Measurements from ENCODE around the gene IGFN1. TPM values are rescaled to one million over a fixed set of nuclear protein-coding genes. Genes with fewer than 3 reads are reported as not detected.

The IGFN1 gene
- total and polyA plus RNA-seq, 2 experiments from 2014 or later = 0.37 to 3.1 TPM

- Histone ChIP-seq H3K27me3 (no peaks in the 10 kb centered on the region), H3K9me3 (ENCODE audit: low read depth) (no peaks in the 10 kb centered on the region), H2AFZ (peak overlapping the region; percentile 38), H3K4me1 (ENCODE audit: insufficient read depth) (peaks cover 21% of the 10 kb centered on the region), H3K4me3 (peak overlapping the region; percentile 16), H4K20me1 (ENCODE audit: insufficient read depth, poor library complexity, severe bottlenecking) (no peaks in the 10 kb centered on the region), H3K79me2 (no peaks in the 10 kb centered on the region), H3K9me2 (replicated peaks; ENCODE audit: insufficient read depth) (no peaks in the 10 kb centered on the region), H3K27ac (peak overlapping the region; percentile 92), H3K4me2 (peak overlapping the region; percentile 80), H3K36me3 (replicated peaks; ENCODE audit: insufficient read depth, low read depth) (no peaks in the 10 kb centered on the region)
- DNase-seq (ENCODE audit: low spot score) = peak; percentile 81
- TF ChIP-seq EZH2phosphoT487 (IDR thresholded peaks at IDR 0.05; ENCODE audit: low read depth, severe bottlenecking, unreplicated experiment) = no peak
- TF ChIP-seq CTCF (IDR thresholded peaks at IDR 0.05; ENCODE audit: poor library complexity) = peak; percentile 51
- WGBS (ENCODE audit: low lambda C conversion rate, missing lambda C conversion rate) = 7% methylated on average over 48 of the region's 48 CpGs
Observed at GRCh38 chr1:201171063-201172036, 19.3 kb upstream of the IGFN1 start.

- H3K27ac ChIP-seq = peak overlapping the region; percentile 92
- H3K79me2 ChIP-seq = no peaks in the 10 kb centered on the region
- no peaks in the 10 kb centered on the region for H3K36me3 ChIP-seq (replicated peaks; ENCODE audit: insufficient read depth, low read depth)
- TF ChIP-seq EZH2phosphoT487 (IDR thresholded peaks at IDR 0.05; ENCODE audit: low read depth, severe bottlenecking, unreplicated experiment) = no peak
- H3K9me3 ChIP-seq (ENCODE audit: low read depth) = no peaks in the 10 kb centered on the region
- peaks cover 21% of the 10 kb centered on the region for H3K4me1 ChIP-seq (ENCODE audit: insufficient read depth)
- WGBS (ENCODE audit: low lambda C conversion rate, missing lambda C conversion rate) = 68% methylated on average over 4 of the region's 4 CpGs
- peak overlapping the region; percentile 80 for H3K4me2 ChIP-seq
- no peaks in the 10 kb centered on the region for H3K9me2 ChIP-seq (replicated peaks; ENCODE audit: insufficient read depth)
- no peaks in the 10 kb centered on the region for H4K20me1 ChIP-seq (ENCODE audit: insufficient read depth, poor library complexity, severe bottlenecking)
- no peak overlapping the region for H2AFZ ChIP-seq
- no peak overlapping the region for H3K4me3 ChIP-seq
- DNase-seq (ENCODE audit: low spot score) = no peak
- no peaks in the 10 kb centered on the region for H3K27me3 ChIP-seq
Observed at GRCh38 chr1:201172326-201172725, 18.3 kb upstream of the IGFN1 start.

GRCh38 chr1:201172999-201173610 lies 17.5 kb upstream of the IGFN1 start:
- Histone ChIP-seq H3K36me3 (replicated peaks; ENCODE audit: insufficient read depth, low read depth) (no peaks in the 10 kb centered on the region), H3K79me2 (no peaks in the 10 kb centered on the region), H3K4me3 (no peak overlapping the region), H3K9me2 (replicated peaks; ENCODE audit: insufficient read depth) (no peaks in the 10 kb centered on the region), H3K9me3 (ENCODE audit: low read depth) (no peaks in the 10 kb centered on the region), H4K20me1 (ENCODE audit: insufficient read depth, poor library complexity, severe bottlenecking) (no peaks in the 10 kb centered on the region), H3K4me2 (no peak overlapping the region), H3K4me1 (ENCODE audit: insufficient read depth) (peaks cover 21% of the 10 kb centered on the region), H3K27me3 (no peaks in the 10 kb centered on the region), H3K27ac (no peak overlapping the region), H2AFZ (no peak overlapping the region)
- peak; percentile 47 for DNase-seq (ENCODE audit: low spot score)
- TF ChIP-seq EZH2phosphoT487 (IDR thresholded peaks at IDR 0.05; ENCODE audit: low read depth, severe bottlenecking, unreplicated experiment) (no peak), EZH2 (IDR thresholded peaks at IDR 0.05; ENCODE audit: borderline replicate concordance) (no peak), CTCF (IDR thresholded peaks at IDR 0.05; ENCODE audit: poor library complexity) (no peak)
- WGBS (ENCODE audit: low lambda C conversion rate, missing lambda C conversion rate) = 92% methylated on average over 4 of the region's 4 CpGs

GRCh38 chr1:201173736-201174135 lies 16.9 kb upstream of the IGFN1 start:
- Histone ChIP-seq H4K20me1 (ENCODE audit: insufficient read depth, poor library complexity, severe bottlenecking) (no peaks in the 10 kb centered on the region), H3K4me1 (ENCODE audit: insufficient read depth) (peaks cover 21% of the 10 kb centered on the region), H3K27ac (no peak overlapping the region), H2AFZ (no peak overlapping the region), H3K4me2 (no peak overlapping the region), H3K4me3 (no peak overlapping the region), H3K36me3 (replicated peaks; ENCODE audit: insufficient read depth, low read depth) (no peaks in the 10 kb centered on the region), H3K9me2 (replicated peaks; ENCODE audit: insufficient read depth) (no peaks in the 10 kb centered on the region), H3K79me2 (no peaks in the 10 kb centered on the region), H3K27me3 (no peaks in the 10 kb centered on the region), H3K9me3 (ENCODE audit: low read depth) (no peaks in the 10 kb centered on the region)
- WGBS (ENCODE audit: low lambda C conversion rate, missing lambda C conversion rate) = 50% methylated on average over 1 of the region's 1 CpG
- DNase-seq (ENCODE audit: low spot score) = no peak
- TF ChIP-seq EZH2 (IDR thresholded peaks at IDR 0.05; ENCODE audit: borderline replicate concordance) (no peak), CTCF (IDR thresholded peaks at IDR 0.05; ENCODE audit: poor library complexity) (no peak), EZH2phosphoT487 (IDR thresholded peaks at IDR 0.05; ENCODE audit: low read depth, severe bottlenecking, unreplicated experiment) (no peak)
